Measurements from ENCODE around the gene WFS1. TPM values are rescaled to one million over a fixed set of nuclear protein-coding genes. Genes with fewer than 3 reads are reported as not detected.

The WFS1 gene
- total and polyA plus RNA-seq, 2 of the 8 experiments (the other 6 are each of a cell fraction or from before 2014, with no cell fraction given): 29.1 to 43.1 TPM

GRCh38 chr4:6330384-6330767 lies 60.7 kb downstream of the WFS1 start (continued):
- TF ChIP-seq YY1 (IDR thresholded peaks at IDR 0.05; ENCODE audit: low read depth, low read length) (no peak), SAP30 (IDR thresholded peaks at IDR 0.05; ENCODE audit: insufficient read depth, insufficient replicate concordance, low read length) (no peak), RXRA (IDR thresholded peaks at IDR 0.05; ENCODE audit: insufficient read depth, low read depth, low read length) (no peak), CTCF (IDR thresholded peaks at IDR 0.05; ENCODE audit: control extremely low read depth in 1 of 3, insufficient read depth in 1 of 3, low read depth in 1 of 3, low read length in 3 of 3) (no peak)
